ENCODE data around the gene EIF4ENIF1. TPM values are rescaled to one million over a fixed set of nuclear protein-coding genes. Genes with fewer than 3 reads are reported as not detected.

The EIF4ENIF1 gene
- polyA plus RNA-seq, 1 experiment = 21.4 TPM

DNA sequence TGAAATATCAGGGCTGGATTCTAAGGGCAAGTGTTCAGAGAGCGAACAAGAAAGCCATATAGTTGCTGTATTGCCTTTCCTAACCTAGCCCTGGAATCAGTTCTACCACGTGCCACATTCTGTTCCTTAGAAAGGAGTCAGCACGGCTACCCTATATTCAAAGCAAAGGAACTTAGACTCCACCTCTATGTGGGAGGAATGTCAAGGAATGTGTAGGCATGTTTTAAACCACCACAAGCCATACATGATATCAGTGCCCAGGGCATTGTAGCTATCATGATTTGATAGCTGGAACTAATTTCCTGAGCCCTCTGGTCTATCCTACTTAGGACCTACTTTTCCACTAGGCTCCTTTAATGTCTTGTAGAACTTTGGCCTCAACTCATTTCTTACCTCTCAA lies 2.5 kb upstream of the EIF4ENIF1 start:
- POLR2A ChIA-PET = no interaction called here
- H3K27ac ChIP-seq (ENCODE audit: low read depth, low read length) = no peak overlapping the region
- TF ChIP-seq, protein P1, sequence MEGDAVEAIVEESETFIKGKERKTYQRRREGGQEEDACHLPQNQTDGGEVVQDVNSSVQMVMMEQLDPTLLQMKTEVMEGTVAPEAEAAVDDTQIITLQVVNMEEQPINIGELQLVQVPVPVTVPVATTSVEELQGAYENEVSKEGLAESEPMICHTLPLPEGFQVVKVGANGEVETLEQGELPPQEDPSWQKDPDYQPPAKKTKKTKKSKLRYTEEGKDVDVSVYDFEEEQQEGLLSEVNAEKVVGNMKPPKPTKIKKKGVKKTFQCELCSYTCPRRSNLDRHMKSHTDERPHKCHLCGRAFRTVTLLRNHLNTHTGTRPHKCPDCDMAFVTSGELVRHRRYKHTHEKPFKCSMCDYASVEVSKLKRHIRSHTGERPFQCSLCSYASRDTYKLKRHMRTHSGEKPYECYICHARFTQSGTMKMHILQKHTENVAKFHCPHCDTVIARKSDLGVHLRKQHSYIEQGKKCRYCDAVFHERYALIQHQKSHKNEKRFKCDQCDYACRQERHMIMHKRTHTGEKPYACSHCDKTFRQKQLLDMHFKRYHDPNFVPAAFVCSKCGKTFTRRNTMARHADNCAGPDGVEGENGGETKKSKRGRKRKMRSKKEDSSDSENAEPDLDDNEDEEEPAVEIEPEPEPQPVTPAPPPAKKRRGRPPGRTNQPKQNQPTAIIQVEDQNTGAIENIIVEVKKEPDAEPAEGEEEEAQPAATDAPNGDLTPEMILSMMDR (IDR thresholded peaks at IDR 0.05; ENCODE audit: low read depth, low read length) = no peak
- no peak for DNase-seq (ENCODE audit: low read depth, low spot score)
- H3K27me3 ChIP-seq (ENCODE audit: control insufficient read depth, insufficient read depth, low read length) = no peaks in the 10 kb centered on the region
- H3K9me3 ChIP-seq (ENCODE audit: control insufficient read depth, insufficient read depth, low read length) = no peaks in the 10 kb centered on the region; the same call in 1 of the 2 replicates
- no peak overlapping the region for H3K4me3 ChIP-seq (ENCODE audit: low read depth, low read length)
- CTCF ChIA-PET = interaction anchor here (1.1 kb wide), 1 partner anchor 69 kb away, joined by 3 read pairs; no protein-coding TSS in a partner anchor

DNA sequence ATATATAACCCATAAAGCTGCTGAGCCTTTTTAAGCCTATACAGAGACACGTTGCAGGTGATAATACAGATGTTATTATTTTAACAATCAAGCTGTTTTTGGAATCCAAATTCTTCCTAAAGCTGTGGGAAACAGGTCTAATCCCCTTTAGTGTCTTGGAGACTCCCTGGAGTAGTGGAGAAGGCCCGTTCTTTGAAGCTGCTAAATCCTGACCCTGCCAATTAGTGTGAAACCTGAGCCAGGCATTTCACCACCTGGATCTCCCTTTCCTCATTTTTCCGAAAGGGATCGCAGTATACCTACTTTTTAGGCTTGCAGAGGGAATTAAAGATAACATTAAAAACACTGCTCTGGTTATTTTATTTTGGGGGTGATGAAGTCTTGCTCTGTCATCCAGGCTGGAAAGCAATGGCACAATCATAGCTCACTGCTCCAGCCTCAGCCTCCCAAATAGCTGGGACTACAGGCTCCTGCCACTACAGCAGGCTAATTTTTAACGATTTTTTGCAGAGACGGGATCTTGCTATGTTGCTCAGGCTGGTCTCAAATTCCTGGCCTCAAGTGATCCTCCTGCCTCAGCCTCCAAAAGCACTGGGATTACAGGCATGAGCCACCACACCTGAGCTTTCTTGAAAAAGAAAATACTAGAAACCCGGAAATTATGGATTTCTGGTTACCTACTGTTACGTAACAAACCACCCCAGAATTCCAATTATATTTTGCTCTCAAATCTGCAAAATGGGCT lies 1.7 kb upstream of the EIF4ENIF1 start:
- ChIA-PET POLR2A (no interaction called here), CTCF (interaction anchor here (0.5 to 1.1 kb wide), 2 partner anchors 70 to 198 kb away, joined by 3 to 4 read pairs; no protein-coding TSS in a partner anchor)
- TF ChIP-seq, protein P1 (IDR thresholded peaks at IDR 0.05; ENCODE audit: low read depth, low read length) = no peak
- Histone ChIP-seq H3K27me3 (ENCODE audit: control insufficient read depth, insufficient read depth, low read length) (no peaks in the 10 kb centered on the region), H3K9me3 (ENCODE audit: control insufficient read depth, insufficient read depth, low read length) (no peaks in the 10 kb centered on the region; the same call in 1 of the 2 replicates), H3K4me3 (ENCODE audit: low read depth, low read length) (no peak overlapping the region; the same call in 1 of the 2 replicates), H3K27ac (ENCODE audit: low read depth, low read length) (no peak overlapping the region)
- DNase-seq (ENCODE audit: low read depth, low spot score) = no peak

DNA sequence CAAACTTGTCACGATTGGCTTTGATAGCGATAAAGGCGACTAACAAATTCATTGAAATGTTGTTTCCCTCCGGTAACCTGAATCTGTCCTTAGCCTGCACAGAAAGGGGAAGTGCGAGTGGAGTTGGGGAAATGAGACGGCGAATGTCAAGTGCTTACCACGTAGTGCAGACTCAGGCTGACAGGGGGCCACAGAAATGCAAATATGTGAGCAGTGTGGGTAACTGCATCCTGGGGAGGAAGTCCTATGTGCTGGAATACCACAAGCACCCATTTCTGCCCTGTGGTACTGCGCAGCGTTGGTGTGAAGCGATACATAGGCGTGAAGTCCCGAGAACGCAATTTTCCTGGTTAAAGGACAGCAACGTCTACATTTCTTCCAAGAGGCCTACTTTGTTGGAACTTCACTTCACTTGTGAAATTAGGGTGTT lies 869 bp upstream of the EIF4ENIF1 start:
- ChIA-PET CTCF (interaction anchor here (0.6 kb wide), 1 partner anchor 996 kb away, joined by 4 read pairs; no protein-coding TSS in a partner anchor), POLR2A (interaction anchor here (2.1 kb wide), 1 partner anchor 140 kb away, joined by 8 read pairs; no protein-coding TSS in a partner anchor)
- peak; percentile 36 for DNase-seq (ENCODE audit: low read depth, low spot score)

DNA sequence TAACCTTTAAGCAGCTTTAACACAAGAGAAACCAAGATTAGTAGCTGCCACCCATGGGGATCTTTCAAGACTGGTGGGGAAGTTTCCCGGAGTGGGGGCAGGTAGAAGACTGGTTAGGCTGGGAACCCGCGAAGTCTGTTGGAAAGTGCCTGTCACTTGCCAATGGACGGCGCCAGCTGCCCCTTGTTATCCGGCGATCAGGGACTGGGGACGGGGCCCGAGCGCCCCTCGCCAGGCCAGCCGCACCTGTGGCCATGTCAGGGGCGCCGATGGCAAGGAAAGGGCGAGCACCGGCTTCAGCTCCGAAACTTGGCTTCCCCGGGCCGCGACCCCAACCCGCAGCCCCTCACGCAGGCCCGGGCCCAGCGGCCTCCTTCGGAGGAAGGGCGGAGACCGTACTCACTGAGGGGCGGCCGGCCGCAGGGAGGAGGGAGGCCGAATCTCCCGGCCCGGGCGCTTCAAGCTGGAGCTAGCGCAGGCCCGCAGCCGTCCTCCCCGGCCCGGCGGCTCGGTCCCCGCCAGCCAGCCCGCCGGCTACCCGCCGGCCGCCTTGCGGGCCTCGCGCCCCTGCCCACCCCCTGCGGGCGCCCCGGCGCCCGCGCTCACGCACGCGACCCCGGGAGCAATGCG lies 539 bp downstream of the EIF4ENIF1 start:
- TF ChIP-seq, protein P1 (IDR thresholded peaks at IDR 0.05; ENCODE audit: low read depth, low read length) = no peak
- CTCF ChIA-PET = no interaction called here
- Histone ChIP-seq H3K9me3 (ENCODE audit: control insufficient read depth, insufficient read depth, low read length) (no peaks in the 10 kb centered on the region; the same call in 1 of the 2 replicates), H3K4me3 (ENCODE audit: low read depth, low read length) (peak overlapping the region; percentile 84), H3K27me3 (ENCODE audit: control insufficient read depth, insufficient read depth, low read length) (no peaks in the 10 kb centered on the region), H3K27ac (ENCODE audit: low read depth, low read length) (no peak overlapping the region)
- DNase-seq (ENCODE audit: low read depth, low spot score) = no peak
- POLR2A ChIA-PET = interaction anchor here (0.6 to 2.1 kb wide), 2 partner anchors 9 to 142 kb away, joined by 6 to 8 read pairs; no protein-coding TSS in a partner anchor

More for the DNA sequence above, 869 bp upstream of the EIF4ENIF1 start:
- Histone ChIP-seq H3K4me3 (ENCODE audit: low read depth, low read length) (peak overlapping the region; percentile 84), H3K27me3 (ENCODE audit: control insufficient read depth, insufficient read depth, low read length) (no peaks in the 10 kb centered on the region), H3K9me3 (ENCODE audit: control insufficient read depth, insufficient read depth, low read length) (no peaks in the 10 kb centered on the region; the same call in 1 of the 2 replicates), H3K27ac (ENCODE audit: low read depth, low read length) (peak overlapping the region; percentile 77)
- TF ChIP-seq, protein P1 (IDR thresholded peaks at IDR 0.05; ENCODE audit: low read depth, low read length) = 0 out of 2 replicates have a peak, but pooled peaks have one; percentile 11

Data from AG04450 (cell line).